GM21786 (cell line): ENCODE results near the gene NAGLU.

ENCODE experiments used
- ATAC-seq: cut with Tn5 transposase; IDR thresholded peaks from one replicate; pipeline ENCODE4 v1.9.1; 2021; ENCODE audit not compliant: unreplicated experiment

The NAGLU gene

DNA sequence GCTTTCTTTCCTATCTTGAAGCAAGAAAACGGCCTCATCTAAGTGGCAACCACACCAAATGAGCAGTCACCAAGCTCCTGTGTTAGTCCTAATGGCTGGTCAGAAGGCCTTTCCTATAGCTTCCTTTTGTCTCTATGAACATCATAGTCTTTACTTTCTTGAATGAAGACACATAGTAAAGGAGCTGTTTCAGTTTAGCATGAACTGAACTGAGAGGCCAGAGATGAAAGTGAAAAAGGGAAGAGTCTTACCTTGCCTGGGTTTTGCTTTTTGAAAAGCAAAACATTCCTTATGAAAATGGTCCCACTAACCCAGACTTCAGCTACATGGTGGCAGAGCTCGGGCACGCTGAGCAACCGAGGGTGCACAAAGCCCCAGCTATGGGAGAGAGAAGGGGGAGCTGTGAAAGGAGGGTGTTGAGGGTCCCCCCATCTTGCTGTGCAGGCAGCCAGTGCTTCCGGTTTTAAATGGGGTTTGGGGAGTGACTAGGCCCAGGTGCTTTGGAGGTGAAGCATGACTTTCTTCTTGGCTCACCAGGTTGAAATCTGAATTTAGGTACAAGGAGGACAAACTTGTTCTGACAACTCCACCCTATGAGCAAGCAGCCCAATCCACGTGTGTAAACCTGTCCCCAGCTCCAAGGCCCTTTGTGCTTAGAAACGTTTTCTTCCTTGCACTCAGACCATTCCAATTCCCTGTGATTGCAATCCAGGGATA is 50.6 kb downstream of the NAGLU start:
- no peak for ATAC-seq

DNA sequence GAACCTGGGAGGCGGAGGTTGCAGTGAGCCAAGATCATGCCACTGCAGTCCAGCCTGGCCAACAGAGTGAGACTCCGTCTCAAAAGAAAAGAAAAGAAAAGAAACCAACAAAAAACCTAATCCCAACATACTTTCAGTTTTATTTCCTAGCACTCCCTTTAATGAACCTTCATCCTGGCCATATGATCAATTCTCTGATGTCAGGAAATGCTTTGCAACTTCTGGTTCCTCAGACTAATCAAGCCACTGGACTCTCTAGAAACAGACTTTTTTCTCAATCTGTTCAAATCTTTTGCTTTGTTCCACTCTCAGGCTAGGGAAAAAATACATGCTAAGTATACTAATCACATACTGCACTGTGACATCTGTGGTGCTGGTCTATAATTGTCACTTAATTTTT is 54.8 kb downstream of the NAGLU start:
- ATAC-seq, result no peak

- ATAC-seq, result no peak
Observed at GRCh38 chr17:42591411-42591810, 55.4 kb downstream of the NAGLU start.
